ENCODE measurements around the gene EDIL3.
"Not testable (repeated sequence)": the region's sequence is repeated elsewhere in the genome, so short reads cannot be mapped to it uniquely, and the experiment has no call there.

Gene EDIL3

DNA sequence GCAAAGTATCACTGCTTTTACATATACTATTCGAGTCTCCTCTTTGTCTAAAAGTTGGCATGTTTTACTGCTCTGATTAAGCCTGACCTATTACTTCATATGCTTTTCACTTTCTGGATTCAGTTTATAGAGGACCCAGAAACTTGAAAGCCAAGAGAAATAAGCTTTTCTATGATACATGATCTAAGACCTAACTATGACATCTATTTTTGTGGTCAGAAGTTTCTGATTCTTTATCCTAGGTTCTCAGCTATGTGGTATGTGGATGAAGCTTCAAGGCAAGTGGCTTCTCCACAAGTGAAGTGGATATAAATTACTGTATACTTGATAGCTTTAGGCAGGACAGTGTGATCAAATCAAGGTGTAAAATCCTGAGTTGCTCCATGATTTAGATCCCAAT is 6.3 kb downstream of the EDIL3 start:
- no peak for DNase-seq (ENCODE audit: low spot score)

DNA sequence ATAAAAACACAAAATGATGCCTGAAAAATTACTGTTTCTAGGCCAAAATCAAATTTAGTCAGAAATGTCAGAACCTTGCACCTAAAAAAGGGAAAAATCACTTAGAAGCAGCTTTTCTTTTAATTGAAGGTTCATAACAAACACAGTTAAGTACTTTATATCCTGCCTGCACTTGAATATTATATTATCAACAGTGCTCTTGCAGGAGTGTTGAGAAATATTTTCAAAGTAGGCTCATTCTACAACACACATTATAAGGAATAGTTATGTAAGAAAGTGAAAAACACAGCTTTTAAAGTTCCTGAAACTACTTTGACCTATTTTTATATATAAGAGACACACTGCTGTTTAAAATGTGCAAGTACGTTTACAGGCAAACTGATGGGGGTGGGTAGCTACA is 8.3 kb downstream of the EDIL3 start:
- DNase-seq (ENCODE audit: low spot score) = no peak

DNA sequence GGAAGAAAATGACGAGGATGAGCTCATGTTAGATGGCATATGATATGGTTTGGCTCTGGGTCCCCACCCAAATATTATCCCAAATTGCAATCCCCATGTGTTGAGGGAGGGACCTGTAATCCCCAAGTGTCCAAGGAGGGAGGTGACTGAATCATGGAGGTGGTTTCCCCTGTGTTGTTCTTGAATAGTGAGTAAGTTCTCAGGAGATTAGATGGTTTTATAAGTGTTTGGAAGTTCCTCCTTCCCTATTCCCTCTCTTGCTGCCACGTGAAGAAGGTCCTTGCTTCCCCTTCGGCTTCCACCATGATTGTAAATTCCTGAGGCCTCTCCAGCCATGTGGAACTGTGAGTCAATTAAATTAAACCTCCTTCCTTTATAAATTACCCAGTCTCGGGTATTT is 10.1 kb downstream of the EDIL3 start:
- no peak for DNase-seq (ENCODE audit: low spot score)

DNA sequence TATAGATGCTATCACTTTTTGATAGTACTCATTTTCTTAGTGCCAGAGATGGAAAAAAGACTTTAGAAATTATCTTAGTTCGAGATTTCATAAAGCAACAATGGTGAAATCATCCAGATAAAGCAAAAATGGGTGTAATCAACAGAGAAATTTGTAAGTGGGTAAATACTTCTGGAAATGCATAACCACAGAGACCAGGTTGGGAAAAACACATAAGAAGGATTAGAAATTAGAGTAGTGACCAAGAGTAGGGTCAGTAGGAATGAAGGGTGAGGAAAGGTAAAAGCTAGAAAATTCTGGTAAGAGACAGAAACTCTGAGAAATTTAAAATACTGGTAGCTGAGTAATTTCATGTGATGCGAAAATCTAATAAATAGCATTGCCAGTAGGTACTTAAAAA is 11.2 kb downstream of the EDIL3 start:
- no peak for DNase-seq (ENCODE audit: low spot score)

DNA sequence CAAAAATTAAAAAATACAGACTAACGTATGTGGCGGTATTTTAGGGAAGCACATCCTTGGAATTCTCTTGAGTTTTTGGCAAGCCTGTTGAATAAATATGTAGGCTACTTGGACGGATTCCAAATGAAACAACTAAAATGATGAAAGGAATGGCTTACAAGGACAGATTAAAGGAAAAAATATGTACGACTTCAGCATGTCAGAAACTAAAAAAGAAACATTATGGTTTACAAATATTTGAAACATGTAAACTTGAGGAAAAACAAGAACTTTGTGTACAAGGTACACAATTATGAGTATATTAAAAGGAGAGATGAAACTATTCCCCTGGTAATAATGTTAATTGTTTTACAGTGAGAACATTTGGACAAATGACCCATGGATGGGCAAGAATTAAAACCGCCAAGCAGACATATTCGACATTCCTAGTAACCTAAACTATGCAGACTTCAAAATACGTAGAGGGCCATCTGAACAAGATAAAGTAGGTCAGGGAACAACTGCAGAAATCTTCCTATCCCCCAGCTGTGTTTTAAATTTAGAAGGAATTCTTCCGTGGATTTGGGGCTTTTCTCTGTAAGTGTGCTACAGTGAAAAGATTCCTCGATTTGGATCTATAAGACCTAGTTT is 12.5 kb downstream of the EDIL3 start:
- DNase-seq (ENCODE audit: low spot score) = no peak

DNA sequence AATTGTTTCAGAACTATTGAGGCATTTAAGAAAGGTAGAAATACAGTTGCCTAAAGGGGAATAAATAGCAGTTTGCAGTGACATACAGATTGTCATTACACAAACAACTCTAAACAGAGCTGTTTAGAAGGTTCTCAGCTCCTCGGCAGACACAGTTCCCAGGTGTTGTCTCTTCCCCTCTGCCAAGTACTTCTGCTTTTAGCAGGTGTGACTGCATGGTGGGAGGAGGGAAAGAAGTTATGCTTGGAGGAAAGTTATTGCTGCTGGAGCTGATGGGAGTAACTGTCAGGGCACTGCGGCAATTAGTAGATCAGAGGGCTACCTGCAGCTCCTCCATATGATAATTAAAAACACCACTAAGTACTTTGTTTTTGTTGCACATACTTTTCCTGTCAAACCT is 14.5 kb downstream of the EDIL3 start:
- no peak for DNase-seq (ENCODE audit: low spot score)

DNA sequence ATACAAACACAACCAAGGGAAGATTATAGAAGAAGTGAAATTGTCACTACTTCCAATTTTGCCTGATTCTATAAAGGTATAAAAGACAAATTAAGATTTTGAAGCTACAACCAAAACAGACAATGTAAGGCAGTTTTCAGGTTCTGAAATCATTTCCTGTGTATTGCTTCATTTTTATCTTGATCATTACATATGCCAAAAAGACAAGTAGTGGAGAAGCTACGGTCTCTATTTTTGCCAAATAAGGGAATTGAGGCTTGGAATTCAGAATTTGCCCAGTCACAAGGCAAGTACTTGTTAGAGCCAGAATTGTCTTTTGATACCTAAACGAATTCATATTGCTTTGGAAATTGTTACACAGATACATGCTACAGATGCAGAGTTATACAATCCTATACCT is 20.6 kb downstream of the EDIL3 start:
- DNase-seq (ENCODE audit: low spot score) = no peak

DNA sequence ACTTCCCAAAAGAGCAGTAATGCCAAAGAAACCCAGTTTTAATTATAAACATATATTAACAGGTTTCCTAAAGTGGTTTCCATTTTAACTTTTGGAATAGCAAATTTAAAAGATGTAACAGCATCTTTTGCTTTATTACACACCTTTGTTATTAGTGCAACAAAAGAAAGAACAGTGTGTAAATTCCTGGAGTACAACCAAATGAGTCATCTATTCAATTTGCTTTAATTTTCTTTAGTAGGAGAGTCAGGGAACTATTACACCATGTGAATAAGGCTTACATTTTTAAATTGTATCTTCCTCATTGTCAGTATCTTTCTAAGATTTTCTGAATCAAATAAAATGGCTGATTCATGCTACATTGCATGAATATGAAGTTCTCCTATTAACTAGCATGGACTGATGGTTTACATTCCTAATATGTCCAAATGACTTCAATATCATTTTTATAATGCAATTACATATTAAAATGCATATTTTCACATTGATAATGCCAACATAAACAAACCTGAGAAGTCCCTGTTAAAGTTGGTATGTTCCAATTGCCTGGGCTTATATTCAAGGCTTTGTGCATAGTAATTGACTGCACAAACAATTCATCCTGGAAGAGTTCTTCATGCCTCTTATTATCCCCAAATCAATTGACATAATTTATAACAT is 22.5 kb downstream of the EDIL3 start:
- no peak for DNase-seq (ENCODE audit: low spot score)

DNA sequence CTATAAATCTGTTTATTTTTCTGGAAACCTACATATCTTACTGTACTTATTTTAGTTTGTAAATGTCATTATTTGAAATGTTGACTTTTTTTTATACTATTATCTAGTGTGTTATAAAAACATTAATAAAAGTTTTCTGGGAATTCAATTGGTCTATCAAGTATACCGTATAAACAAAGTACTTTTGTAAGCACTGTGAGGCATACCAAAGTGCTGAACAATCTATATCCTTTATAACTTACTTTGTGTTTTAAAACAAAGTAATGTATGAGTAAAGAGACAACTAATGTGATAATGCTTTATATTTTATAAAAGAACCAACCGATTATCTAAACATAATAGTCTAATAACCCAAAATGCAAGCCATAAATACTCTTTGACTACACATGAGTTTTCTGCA is 23.1 kb downstream of the EDIL3 start:
- DNase-seq (ENCODE audit: low spot score) = no peak

DNA sequence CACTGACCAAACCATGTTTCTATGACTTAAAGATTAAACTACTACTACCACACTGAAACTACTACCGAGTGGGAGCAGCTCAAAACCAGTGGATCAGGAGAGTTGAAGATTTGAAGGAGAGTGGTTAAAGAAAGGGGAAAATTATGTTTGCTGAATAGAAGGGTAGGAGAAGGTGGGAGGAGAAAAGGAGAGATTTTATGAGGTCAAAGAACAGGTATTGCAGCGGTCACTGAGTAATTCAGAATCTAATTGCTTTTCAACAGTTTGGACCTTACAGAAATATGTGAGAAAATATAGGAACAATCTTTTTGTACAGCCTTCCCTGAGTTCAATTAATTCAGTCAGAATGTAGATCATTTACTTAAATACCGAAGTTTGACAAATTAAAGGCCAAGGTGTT is 24.6 kb downstream of the EDIL3 start:
- no peak for DNase-seq (ENCODE audit: low spot score)

DNA sequence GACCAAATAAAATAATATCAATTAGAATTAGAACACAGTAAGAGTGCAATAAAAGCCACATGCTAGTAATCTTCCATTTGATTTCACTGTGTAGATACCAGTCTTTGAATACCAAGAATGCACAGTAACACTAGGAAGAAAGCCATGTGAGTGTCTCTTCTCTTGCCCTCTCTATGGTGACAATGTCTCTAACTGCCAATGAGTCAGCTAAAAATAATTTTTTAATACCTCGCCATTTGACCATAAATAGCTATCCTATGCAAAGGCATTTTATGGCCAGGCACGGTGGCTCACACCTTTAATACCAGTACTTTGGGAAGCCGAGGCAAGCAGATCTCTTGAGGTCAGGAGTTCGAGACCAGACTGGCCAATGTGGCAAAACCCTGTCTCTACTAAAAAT is 30.6 kb downstream of the EDIL3 start:
- no peak for DNase-seq (ENCODE audit: low spot score)

DNA sequence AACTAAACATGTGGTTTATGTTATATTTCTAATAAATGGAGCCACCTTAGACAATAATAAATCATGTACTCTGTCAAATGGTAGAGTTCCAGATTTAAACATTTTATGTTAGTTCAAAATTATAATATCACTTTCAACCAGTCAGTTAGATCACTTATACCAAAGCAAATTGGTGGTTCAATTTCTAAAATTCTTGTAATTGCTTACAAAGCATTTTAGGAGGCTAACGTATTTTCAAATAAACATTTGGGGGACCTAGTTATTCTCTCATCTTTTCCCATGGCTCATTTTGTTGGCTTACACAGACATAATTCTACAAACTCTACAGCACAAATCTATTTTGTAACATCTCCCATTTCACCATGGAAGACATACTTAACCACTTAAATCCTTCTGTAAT is 39.9 kb downstream of the EDIL3 start:
- no peak for DNase-seq (ENCODE audit: low spot score)

DNA sequence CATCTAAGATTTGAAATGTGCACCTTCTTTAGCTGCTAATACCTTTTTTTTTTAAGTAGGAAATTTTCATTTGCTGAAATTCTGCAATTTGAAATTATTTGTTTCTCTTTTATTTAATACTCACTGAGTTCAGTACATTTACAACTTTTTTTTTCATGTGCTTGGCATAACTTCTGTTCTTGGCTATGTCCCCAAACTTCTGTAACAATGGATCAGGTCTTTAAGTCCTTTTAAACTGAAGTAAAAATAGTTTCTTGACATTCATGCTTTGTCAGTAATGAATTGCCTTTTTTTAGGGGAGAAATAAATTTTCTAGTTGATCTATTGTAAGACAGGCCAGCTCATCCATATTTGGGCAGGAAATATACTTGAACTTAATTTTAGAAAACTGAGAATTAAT is 41.5 kb downstream of the EDIL3 start:
- DNase-seq (ENCODE audit: low spot score) = no peak

DNA sequence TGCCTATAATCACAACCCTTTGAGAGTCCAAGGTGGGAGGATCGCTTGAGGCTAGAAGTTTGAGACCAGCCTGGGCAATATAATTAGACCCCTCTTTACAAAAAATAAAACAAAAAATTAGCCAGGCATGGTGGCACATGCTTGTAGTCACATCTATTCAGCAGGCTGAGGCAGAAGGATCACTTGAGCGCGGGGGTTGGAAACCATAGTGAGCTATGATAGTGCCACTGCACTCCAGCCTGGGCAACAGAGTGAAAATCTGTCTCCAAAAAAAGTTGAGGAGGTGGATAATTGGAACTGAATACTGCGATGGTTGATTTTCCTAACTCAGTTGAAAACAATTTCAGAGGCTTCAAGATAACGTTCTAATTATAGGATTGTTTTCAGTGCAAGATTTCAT is 52.6 kb downstream of the EDIL3 start:
- DNase-seq (ENCODE audit: low spot score) = no peak

DNA sequence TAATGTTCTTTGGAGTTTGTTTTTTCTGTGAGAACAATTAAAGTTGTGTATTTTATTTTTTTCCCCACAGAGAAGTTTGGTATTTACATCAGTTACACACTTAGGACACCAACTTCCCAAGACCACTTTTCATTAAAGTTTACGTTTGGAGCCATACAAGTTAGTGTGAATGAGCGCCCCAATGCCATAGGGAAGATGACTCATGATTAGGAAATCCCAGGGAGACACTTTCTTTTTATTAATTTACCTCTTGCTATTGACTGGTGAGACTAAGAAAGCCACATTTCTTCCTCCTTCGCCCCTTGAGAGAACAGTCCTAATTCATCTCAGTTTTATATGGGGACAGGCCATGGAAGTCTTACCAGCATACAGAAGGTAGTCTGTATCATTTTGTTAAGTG is 57.1 kb downstream of the EDIL3 start:
- DNase-seq (ENCODE audit: low spot score) = no peak

DNA sequence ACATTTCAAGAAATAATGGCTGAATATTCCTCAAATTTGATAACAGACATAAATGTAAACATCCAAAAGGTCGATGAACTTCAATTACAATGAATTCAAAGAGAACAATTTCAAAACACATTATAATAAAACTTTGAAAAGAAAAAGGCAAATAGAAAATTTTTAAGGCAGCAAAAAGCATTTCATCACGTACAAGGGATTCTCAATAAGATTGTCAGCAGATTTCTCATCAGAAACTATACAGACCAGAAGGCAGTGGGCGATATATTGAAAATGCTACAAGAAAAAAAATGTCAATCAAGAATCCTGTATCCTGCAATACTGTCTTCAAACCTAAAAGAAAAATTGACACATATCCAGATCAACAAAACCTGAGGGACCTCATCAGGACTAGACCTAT is 62.0 kb downstream of the EDIL3 start:
- DNase-seq (ENCODE audit: low spot score) = no peak

DNA sequence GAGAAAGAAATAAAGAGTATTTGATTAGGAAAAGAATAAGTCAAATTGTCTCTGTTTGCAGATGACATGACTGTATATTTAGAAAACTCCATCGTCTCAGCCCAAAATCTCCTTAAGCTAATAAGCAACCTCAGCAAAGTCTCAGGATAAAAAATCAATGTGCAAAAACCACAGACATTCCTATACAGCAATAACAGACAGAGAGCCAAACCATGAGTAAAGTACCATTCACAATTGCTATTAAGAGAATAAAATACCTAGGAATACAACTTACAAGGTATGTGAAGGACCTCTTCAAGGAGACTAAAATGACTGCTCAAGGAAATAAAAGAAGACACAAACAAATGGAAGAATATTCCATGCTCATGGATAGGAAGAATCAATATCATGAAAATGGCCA is 66.9 kb downstream of the EDIL3 start:
- DNase-seq (ENCODE audit: low spot score) = not testable (repeated sequence)

DNA sequence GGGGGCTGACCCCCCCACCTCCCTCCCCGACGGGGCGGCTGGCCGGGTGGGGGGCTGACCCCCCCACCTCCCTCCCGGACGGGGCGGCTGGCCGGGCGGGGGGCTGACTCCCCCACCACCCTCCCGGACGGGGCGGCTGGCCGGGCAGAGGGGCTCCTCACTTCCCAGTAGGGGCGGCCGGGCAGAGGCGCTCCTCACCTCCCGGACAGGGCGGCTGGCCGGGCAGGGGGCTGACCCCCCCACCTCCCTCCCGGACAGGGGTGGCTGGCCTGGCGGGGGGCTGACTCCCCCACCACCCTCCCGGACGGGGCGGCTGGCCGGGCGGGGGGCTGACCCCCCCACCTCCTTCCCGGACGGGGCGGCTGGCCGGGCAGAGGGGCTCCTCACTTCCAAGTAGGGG is 72.4 kb downstream of the EDIL3 start:
- DNase-seq (ENCODE audit: low spot score) = not testable (repeated sequence)

DNA sequence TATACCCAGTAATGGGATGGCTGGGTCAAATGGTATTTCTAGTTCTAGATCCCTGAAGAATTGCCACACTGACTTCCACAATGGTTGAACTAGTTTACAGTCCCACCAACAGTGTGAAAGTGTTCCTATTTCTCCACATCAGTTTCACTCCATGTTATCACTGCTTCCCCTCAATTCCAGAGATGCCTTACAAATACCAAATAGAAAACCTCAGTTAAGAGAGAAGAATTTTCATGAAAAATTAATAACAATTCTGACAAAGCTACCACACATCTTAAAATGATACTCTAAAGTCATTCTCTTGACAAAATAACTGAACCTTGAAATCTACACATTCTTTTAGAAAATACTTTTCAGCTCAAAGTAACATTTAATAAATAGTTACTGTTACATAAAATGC is 74.8 kb downstream of the EDIL3 start:
- DNase-seq (ENCODE audit: low spot score) = not testable (repeated sequence)

DNA sequence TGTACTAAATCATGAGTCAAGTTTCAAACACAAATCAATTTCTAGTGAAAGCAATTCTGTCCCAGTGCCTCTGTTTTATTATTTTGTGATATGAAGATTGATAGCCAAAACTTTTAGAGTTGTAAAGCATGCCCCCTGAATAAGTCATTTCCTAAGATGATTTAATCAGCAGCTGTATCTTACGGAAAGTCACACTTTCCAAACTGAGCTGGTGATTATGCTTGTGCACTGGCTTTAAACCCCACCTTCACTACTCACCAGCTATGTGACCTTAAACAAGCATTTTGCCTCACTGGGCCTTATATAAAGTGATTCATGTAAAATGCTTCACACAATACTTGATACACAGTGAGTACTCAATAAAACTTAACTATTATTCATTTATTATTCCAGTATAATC is 78.1 kb downstream of the EDIL3 start:
- no peak for DNase-seq (ENCODE audit: low spot score)

DNA sequence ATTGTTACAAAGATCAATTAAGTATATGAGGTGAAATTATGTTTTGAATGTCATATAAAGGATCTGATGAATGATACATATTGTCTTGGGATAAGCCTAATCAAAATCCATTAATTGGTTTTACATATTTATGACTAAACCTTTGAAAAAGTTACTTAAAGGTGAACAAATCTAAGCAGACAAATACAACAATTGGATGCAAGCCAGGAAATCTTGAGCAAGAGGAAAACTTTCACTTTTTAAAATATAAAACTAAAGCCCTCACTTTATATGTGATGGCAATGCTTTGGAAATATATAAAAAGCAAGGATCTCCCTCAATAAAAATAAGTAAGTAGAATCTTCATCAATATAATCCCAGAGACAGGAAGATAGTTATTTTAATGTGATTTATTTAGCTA is 80.1 kb downstream of the EDIL3 start:
- DNase-seq (ENCODE audit: low spot score) = no peak

DNA sequence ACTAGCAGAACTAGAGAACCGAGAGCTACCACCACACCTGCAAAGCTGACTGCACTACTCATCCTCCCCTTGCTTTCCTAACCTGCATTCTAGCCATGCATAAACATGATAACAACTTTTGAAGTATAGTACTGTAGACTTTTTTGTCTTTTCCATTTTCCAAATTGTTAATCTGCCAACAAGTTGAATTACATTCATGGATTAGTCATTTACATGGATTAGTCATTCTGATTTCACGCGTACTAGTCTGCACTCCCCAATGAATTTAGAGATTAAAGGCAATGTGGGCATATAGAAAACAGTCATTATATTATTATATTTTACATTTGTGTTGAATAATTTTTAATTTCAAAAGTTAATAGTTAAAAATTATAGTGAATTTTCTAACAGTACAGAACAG is 81.4 kb downstream of the EDIL3 start:
- no peak for DNase-seq (ENCODE audit: low spot score)

DNA sequence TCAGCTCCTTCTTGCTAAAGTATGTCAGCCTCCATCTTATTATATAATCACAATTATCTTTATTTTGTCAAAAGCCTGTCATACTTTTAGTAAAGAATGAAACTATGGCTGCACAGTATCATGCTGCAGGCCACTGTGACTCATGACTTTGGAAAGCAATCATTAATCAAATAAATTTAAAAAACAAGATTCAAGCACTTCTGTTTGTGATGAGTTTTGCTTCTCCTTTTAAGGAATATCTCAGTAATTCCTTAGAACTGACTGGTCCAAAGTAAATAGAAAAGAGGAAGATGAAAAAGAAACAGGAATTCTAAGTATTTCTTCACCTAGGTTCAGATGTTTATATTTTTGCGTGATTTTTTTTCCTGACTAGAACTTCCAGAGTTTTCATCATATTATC is 83.1 kb downstream of the EDIL3 start:
- DNase-seq (ENCODE audit: low spot score) = no peak

DNA sequence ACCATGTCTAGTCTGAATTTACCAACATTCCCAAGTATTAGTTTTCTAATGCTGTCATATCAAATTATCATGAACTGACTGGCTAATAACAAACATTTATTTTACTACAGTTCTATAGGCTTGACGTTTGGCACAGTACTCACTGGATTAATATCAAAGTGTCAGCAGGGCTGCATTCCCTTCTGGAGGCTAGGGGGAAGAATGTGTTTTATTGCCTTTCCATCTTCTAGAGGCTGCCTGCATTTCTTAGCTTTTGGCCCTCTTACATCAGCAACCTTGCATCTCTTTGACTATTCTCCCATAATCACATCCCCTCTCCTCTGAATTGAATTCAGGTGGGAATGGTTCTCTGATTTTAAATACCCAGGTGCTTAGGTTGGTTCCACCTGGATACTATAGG is 84.7 kb downstream of the EDIL3 start:
- no peak for DNase-seq (ENCODE audit: low spot score)

Data from kidney capillary endothelial cell (primary cell).